HG02763 (cell line): ENCODE measurements around the gene GRID1.
"Not testable (repeated sequence)": the region's sequence is repeated elsewhere in the genome, so short reads cannot be mapped to it uniquely, and the experiment has no call there.

Experiments
- ATAC-seq: cut with Tn5 transposase; IDR thresholded peaks from one replicate; pipeline ENCODE4 v1.9.1; 2021; ENCODE audit warnings: mild to moderate bottlenecking, moderate library complexity; ENCODE audit not compliant: unreplicated experiment

The GRID1 gene

GRCh38 chr10:86178401-86179152 lies 188.0 kb downstream of the GRID1 start:
- no peak for ATAC-seq

- no peak for ATAC-seq
Measured at GRCh38 chr10:86177537-86178155, 188.9 kb downstream of the GRID1 start.

GRCh38 chr10:86176850-86177536 lies 189.6 kb downstream of the GRID1 start:
- no peak for ATAC-seq

GRCh38 chr10:86175476-86175875 lies 191.1 kb downstream of the GRID1 start:
- not testable (repeated sequence) for ATAC-seq

GRCh38 chr10:86172301-86172700 lies 194.3 kb downstream of the GRID1 start:
- ATAC-seq, result no peak

- ATAC-seq, result no peak
Measured at GRCh38 chr10:86170255-86171108, 196.1 kb downstream of the GRID1 start.

- ATAC-seq, result no peak
Measured at GRCh38 chr10:86169506-86170254, 196.9 kb downstream of the GRID1 start.

GRCh38 chr10:86169066-86169465 lies 197.5 kb downstream of the GRID1 start:
- ATAC-seq, result no peak

- ATAC-seq, result no peak
Measured at GRCh38 chr10:86168256-86168655, 198.3 kb downstream of the GRID1 start.

GRCh38 chr10:86167762-86168128 lies 198.8 kb downstream of the GRID1 start:
- ATAC-seq, result no peak

- no peak for ATAC-seq
Measured at GRCh38 chr10:86167121-86167761, 199.4 kb downstream of the GRID1 start.

GRCh38 chr10:86165666-86166065 lies 200.9 kb downstream of the GRID1 start:
- ATAC-seq, result no peak

- ATAC-seq, result no peak
Measured at GRCh38 chr10:86164960-86165630, 201.5 kb downstream of the GRID1 start.

GRCh38 chr10:86164174-86164774 lies 202.3 kb downstream of the GRID1 start:
- no peak for ATAC-seq

- ATAC-seq, result no peak
Measured at GRCh38 chr10:86163522-86164173, 202.9 kb downstream of the GRID1 start.

- ATAC-seq, result no peak
Measured at GRCh38 chr10:86162696-86163400, 203.7 kb downstream of the GRID1 start.

GRCh38 chr10:86162036-86162435 lies 204.6 kb downstream of the GRID1 start:
- ATAC-seq, result no peak
